Progenitor cell of endocrine pancreas (in vitro differentiated cells): Measurements from ENCODE around the gene GZMM. TPM values are rescaled to one million over a fixed set of nuclear protein-coding genes. Genes with fewer than 3 reads are reported as not detected.
A peak's percentile ranks its signal among the peaks of the same experiment; 100 is the strongest.

Experiments
- DNase-seq: peaks from one replicate; pipeline ENCODE4 v3.0.0; 2021; ENCODE audit warnings: low spot score; ENCODE audit not compliant: unreplicated experiment
- H3K27ac Mint-ChIP-seq: 2 replicates; pipeline ENCODE4 v1.8.0; 2021; ENCODE audit warnings: mild to moderate bottlenecking, moderate library complexity, mixed read lengths
- H3K27me3 Mint-ChIP-seq: 2 replicates; pipeline ENCODE4 v1.8.0; 2021; ENCODE audit warnings: mixed read lengths
- H3K36me3 Mint-ChIP-seq: 2 replicates; pipeline ENCODE4 v1.8.0; 2022; ENCODE audit warnings: mixed read lengths; ENCODE audit not compliant: insufficient read depth
- H3K4me1 Mint-ChIP-seq: 2 replicates; pipeline ENCODE4 v1.8.0; 2021; ENCODE audit warnings: low read depth, mixed read lengths
- H3K4me3 Mint-ChIP-seq: 2 replicates; pipeline ENCODE4 v1.8.0; 2021; ENCODE audit warnings: low read depth, mild to moderate bottlenecking, moderate library complexity, mixed read lengths
- H3K9me3 Mint-ChIP-seq: 2 replicates; pipeline ENCODE4 v1.8.0; 2021; ENCODE audit warnings: low read depth, mixed read lengths
- long read RNA-seq: library from polyadenylated mRNA; unstranded; transcript quantifications from one replicate; pipeline ENCODE4 v2.0.0, GENCODE V29; 2020
- total RNA-seq: library from RNA; stranded (reverse); gene quantifications from 2 replicates; pipeline ENCODE4 v1.2.1, GENCODE V29; 2021
- TF ChIP-seq, protein P1 (sequence below): fragments of 200-600 bp; sonication (generic); IDR thresholded peaks from one replicate; pipeline ENCODE4 v1.5.0; 2021; ENCODE audit warnings: antibody characterized with exemption, mild to moderate bottlenecking; ENCODE audit not compliant: unreplicated experiment

The GZMM gene
- total RNA-seq, result 0.31 TPM in 1 of 2 replicates, not detected in the other
- long read RNA-seq, result 0 reads

- no peak for DNase-seq
- no peak within 1 kb of the TSS for H3K4me3 Mint-ChIP-seq
- H3K27me3 Mint-ChIP-seq, result no peaks in the 10 kb centered on the region
- no peaks in the 10 kb centered on the region for H3K36me3 Mint-ChIP-seq
- no peak within 1 kb of the TSS for H3K27ac Mint-ChIP-seq
- no peaks in the 10 kb centered on the region for H3K9me3 Mint-ChIP-seq
- no peaks in the 10 kb centered on the region for H3K4me1 Mint-ChIP-seq
- TF ChIP-seq, protein P1, sequence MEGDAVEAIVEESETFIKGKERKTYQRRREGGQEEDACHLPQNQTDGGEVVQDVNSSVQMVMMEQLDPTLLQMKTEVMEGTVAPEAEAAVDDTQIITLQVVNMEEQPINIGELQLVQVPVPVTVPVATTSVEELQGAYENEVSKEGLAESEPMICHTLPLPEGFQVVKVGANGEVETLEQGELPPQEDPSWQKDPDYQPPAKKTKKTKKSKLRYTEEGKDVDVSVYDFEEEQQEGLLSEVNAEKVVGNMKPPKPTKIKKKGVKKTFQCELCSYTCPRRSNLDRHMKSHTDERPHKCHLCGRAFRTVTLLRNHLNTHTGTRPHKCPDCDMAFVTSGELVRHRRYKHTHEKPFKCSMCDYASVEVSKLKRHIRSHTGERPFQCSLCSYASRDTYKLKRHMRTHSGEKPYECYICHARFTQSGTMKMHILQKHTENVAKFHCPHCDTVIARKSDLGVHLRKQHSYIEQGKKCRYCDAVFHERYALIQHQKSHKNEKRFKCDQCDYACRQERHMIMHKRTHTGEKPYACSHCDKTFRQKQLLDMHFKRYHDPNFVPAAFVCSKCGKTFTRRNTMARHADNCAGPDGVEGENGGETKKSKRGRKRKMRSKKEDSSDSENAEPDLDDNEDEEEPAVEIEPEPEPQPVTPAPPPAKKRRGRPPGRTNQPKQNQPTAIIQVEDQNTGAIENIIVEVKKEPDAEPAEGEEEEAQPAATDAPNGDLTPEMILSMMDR, result no peak
Measured at GRCh38 chr19:543910-544608, at the start of gene GZMM. Gene GZMM, plus strand, starts transcription at chr19:544053. Its CDS starts 19 bp downstream, at chr19:544072.

GRCh38 chr19:494171-495080 lies 49.4 kb upstream of the GZMM start:
- DNase-seq, result no peak
- TF ChIP-seq, protein P1, result no peak
- Mint-ChIP-seq H3K4me3 (no peak overlapping the region), H3K27me3 (peaks cover 21% of the 10 kb centered on the region), H3K9me3 (no peaks in the 10 kb centered on the region), H3K36me3 (no peaks in the 10 kb centered on the region), H3K4me1 (peaks cover 2% of the 10 kb centered on the region), H3K27ac (no peak overlapping the region)

GRCh38 chr19:495081-495401 lies 48.8 kb upstream of the GZMM start:
- H3K4me1 Mint-ChIP-seq, result no peaks in the 10 kb centered on the region
- H3K9me3 Mint-ChIP-seq, result no peaks in the 10 kb centered on the region

GRCh38 chr19:495402-496111 lies 48.3 kb upstream of the GZMM start:
- DNase-seq, result peak; percentile 59
- TF ChIP-seq, protein P1, result peak; percentile 76
- H3K36me3 Mint-ChIP-seq, result no peaks in the 10 kb centered on the region
- no peak overlapping the region for H3K4me3 Mint-ChIP-seq
- H3K4me1 Mint-ChIP-seq, result no peaks in the 10 kb centered on the region
- peaks cover 26% of the 10 kb centered on the region for H3K27me3 Mint-ChIP-seq
- H3K27ac Mint-ChIP-seq, result no peak overlapping the region
- H3K9me3 Mint-ChIP-seq, result no peaks in the 10 kb centered on the region

More at GRCh38 chr19:495081-495401, 48.8 kb upstream of the GZMM start:
- no peak for DNase-seq
- Mint-ChIP-seq H3K27ac (no peak overlapping the region), H3K4me3 (no peak overlapping the region), H3K27me3 (peaks cover 25% of the 10 kb centered on the region), H3K36me3 (no peaks in the 10 kb centered on the region)
- TF ChIP-seq, protein P1, result no peak

GRCh38 chr19:496112-496665 lies 47.7 kb upstream of the GZMM start, which contains the start of gene MADCAM1:
Gene MADCAM1, plus strand, starts transcription at chr19:496486. Its CDS starts 14 bp downstream, at chr19:496500.
- TF ChIP-seq, protein P1, result no peak
- Mint-ChIP-seq H3K27ac (no peak within 1 kb of the TSS), H3K36me3 (no peaks in the 10 kb centered on the region), H3K4me3 (no peak within 1 kb of the TSS), H3K27me3 (peaks cover 26% of the 10 kb centered on the region), H3K4me1 (no peaks in the 10 kb centered on the region), H3K9me3 (no peaks in the 10 kb centered on the region)
- DNase-seq, result no peak
